ENCODE results near the gene TRAP1.

The TRAP1 gene

DNA sequence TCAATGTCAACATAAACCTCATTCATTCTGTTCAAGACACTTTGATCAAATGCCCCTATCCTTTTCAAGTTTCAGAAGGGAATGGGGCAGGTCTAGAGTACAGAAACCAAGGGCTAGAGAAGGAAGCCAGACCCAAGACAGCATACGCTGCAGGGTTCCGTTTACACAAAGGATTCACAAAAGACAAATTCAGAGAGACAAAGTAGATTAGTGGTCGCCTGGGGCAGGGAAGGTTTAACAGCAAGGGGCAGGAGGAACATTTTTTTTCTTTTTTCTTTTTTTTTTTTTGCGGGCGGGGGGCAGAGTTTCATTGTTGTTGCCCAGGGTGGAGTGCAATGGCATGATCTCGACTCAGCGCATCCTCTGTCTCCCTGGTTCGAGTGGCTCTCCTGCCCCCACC lies 19.9 kb upstream of the TRAP1 start:
- no peak for DNase-seq (ENCODE audit: low spot score)
- TF ChIP-seq, protein P1, sequence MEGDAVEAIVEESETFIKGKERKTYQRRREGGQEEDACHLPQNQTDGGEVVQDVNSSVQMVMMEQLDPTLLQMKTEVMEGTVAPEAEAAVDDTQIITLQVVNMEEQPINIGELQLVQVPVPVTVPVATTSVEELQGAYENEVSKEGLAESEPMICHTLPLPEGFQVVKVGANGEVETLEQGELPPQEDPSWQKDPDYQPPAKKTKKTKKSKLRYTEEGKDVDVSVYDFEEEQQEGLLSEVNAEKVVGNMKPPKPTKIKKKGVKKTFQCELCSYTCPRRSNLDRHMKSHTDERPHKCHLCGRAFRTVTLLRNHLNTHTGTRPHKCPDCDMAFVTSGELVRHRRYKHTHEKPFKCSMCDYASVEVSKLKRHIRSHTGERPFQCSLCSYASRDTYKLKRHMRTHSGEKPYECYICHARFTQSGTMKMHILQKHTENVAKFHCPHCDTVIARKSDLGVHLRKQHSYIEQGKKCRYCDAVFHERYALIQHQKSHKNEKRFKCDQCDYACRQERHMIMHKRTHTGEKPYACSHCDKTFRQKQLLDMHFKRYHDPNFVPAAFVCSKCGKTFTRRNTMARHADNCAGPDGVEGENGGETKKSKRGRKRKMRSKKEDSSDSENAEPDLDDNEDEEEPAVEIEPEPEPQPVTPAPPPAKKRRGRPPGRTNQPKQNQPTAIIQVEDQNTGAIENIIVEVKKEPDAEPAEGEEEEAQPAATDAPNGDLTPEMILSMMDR (IDR thresholded peaks at IDR 0.05; ENCODE audit: extremely low read depth, missing control alignments), result no peak

DNA sequence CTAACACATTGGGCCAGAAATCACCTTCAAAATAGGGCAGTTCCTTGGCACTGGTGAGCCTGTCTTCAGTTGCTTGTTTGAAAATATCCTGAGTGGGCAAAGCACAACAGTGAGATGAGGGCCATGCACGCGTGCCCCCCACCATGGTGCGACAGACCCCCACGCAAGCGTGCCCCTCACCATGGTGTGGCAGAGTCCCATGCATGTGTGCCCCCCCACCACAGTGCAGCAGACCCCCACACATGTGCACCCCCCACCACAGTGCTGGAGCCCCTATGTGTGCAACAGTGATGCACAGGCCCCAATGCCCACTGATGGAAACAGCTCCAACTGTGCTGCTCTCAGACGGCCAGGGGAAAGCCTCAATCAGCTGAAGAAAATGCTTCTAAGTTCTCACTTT lies 18.8 kb upstream of the TRAP1 start:
- DNase-seq (ENCODE audit: low spot score), result no peak
- TF ChIP-seq, protein P1 (IDR thresholded peaks at IDR 0.05; ENCODE audit: extremely low read depth, missing control alignments), result no peak

DNA sequence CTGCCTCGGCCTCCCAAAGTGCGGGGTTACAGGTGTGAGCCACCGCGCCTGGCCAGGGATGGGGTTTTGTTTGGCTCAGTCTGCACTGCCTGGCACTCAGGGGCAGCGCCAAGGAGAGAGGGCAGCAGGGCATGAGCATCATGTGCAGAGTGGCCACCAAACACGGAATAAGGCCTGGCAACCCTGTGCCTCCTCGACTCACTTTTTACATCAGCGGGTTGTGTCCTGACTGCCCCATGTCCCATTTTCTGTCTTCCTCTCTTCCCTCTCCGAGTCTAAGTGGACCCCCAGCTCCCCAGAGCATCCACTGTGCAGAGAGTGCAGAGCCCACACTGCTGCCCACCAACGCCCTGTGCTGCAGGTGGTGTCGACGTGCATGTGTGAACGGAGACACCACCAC lies 18.2 kb upstream of the TRAP1 start:
- DNase-seq (ENCODE audit: low spot score), result no peak
- TF ChIP-seq, protein P1 (IDR thresholded peaks at IDR 0.05; ENCODE audit: extremely low read depth, missing control alignments), result no peak

DNA sequence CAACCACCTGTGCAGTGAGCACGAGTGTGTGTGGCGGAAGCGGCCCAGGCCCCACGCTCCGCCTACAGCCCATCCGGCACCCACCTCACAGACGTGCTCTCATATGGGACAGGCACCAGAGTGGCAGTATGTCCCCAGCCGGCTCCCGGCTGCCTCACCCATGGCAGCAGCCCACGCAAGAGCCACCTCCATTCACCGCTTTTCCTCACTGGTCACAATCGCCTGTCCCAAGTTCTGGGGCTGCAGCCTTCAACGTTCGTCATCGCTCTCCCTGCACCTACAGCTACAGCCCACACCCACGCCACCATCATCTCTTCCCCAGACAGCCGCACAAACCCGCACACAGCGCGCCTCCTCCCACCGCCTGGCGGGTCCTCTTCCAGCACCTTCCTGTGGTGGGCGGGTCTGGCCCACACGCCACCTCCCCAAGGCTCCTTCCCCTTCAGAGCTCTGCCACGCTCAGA lies 17.5 kb upstream of the TRAP1 start:
- DNase-seq (ENCODE audit: low spot score), result no peak
- TF ChIP-seq, protein P1 (IDR thresholded peaks at IDR 0.05; ENCODE audit: extremely low read depth, missing control alignments), result no peak

DNA sequence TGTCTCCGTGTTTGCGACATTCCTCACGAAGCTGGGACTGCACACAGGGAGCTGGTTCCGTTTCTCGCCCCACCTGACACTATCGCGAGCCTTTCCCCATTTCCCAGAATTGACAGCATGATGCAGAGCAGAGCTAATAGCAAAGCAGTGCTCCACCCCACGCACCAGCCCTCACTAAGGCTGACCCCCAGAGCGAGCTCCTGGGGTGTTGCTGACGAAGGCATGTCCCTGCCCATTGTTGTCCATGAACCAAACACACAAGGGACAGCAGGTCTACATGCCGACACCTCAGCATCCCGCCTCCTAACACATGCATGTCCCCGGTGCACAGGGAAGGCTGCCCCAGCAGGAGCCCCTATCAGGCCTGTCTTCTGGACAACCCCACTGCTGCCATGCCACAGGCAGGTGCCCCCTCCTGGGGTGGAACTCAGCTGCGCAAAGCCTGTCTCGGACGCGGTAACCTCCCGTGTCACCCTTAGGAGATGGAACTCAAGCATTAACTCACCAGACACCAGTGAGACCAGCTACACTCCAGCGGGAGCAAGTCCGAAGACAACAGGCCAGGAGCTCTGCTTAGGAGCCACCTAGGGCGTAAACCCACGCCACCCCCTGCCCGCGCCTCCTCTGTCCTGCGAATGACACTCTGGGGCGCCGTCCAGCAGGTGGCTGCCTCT lies 16.9 kb upstream of the TRAP1 start:
- TF ChIP-seq, protein P1 (IDR thresholded peaks at IDR 0.05; ENCODE audit: extremely low read depth, missing control alignments), result no peak
- DNase-seq (ENCODE audit: low spot score), result no peak

DNA sequence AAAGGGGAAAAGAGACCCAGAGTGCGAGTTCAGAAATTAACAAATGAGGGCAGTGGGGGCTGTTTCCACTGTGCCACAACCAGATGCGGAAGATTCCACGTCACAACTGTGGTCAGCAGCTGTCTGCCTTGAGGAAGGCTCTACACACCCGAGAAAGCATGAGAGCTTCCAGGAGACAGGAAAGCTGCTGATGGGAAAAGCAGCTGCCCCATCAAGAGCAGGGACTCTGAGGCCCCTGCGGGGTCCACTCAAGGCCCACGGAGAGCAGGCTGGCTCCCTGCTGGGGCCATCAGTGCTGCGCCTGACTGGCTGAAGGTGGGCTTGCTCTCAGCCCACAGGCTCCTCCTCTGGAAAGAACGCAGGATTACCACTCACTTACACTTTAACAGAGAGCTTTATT lies 14.8 kb upstream of the TRAP1 start:
- DNase-seq (ENCODE audit: low spot score), result no peak
- TF ChIP-seq, protein P1 (IDR thresholded peaks at IDR 0.05; ENCODE audit: extremely low read depth, missing control alignments), result no peak

DNA sequence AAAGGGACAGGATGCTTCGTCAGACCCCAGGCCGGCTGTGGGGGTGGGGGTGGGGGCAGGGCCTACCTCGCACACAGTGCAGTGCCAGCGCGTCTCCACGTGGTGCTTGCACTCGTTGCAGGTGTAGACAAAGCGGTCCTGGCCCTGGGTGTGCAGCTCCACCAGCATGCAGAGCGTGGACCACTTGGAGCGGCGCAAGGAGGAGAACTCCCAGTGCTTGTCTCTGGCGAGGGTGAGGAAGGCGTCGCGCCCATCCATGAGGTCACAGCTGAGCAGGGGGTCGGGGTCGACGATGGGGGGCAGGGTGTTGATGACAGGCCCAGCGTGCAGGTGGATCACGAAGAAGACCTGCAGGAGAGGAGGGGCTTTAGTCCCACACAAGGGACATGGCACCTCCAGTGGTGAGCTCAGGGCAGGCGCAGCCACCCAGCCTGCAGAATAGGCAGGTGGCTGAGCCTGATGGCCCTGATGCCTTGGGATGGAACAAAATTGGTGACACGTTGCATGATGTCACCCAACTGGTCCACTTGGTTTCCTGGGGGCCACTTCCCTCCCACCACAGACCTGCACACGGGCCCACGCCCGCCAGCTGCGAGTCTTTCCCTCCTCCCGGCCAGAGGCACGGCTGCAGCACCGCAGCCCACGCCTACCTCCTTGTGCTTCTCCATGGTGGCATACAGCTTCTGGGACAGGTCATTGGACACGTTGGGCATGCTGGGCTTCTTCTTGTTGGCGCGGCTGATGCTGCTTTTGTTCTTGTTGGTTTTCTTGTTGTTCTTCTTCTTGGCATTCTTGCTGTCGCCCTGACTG lies 14.0 kb upstream of the TRAP1 start:
- TF ChIP-seq, protein P1 (IDR thresholded peaks at IDR 0.05; ENCODE audit: extremely low read depth, missing control alignments), result no peak
- DNase-seq (ENCODE audit: low spot score), result no peak
